HEK293 (cell line): Measurements from ENCODE around the gene NECAB2.

ENCODE experiments used
- CTCF ChIA-PET: fragments of 350-600 bp; formaldehyde crosslinking; extraction: SDS; loops from one replicate; lab custom pipeline; 2021; ENCODE audit warnings: antibody characterized with exemption; lab: Yijun Ruan, JAX
- POLR2A ChIA-PET: fragments of 300-600 bp; formaldehyde crosslinking; extraction: SDS; loops from one replicate; lab custom pipeline; 2020; ENCODE audit warnings: antibody characterized with exemption, inconsistent platforms; lab: Yijun Ruan, JAX
- H3K27ac ChIP-seq: fragments of 200-500 bp; sonication (Bioruptor generic); 2 replicates; pipeline ENCODE4 v1.5.1; 2014; ENCODE audit warnings: low read depth, low read length, control low read depth, inconsistent platforms; ENCODE audit errors: extremely low read depth
- H3K36me3 ChIP-seq, 2 experiments: fragments of 200-500 bp in 1 of 2; sonication (Bioruptor generic) in 1 of 2; 1 replicate in 1 of 2; 2 replicates in 1 of 2; pipeline ENCODE4 v1.5.1; 2014 to 2017; ENCODE audit warnings: inconsistent platforms in 2 of 2, low read length in 2 of 2; ENCODE audit not compliant: control insufficient read depth in 2 of 2, insufficient read depth in 1 of 2
- H3K4me1 ChIP-seq: fragments of 200-500 bp; sonication (Bioruptor generic); 2 replicates; pipeline ENCODE4 v1.5.1; 2014; ENCODE audit warnings: mild to moderate bottlenecking, low read length, inconsistent platforms; ENCODE audit not compliant: control insufficient read depth, insufficient read depth
- H3K4me3 ChIP-seq: 2 replicates; pipeline ENCODE4 v1.5.1; 2011; ENCODE audit warnings: low read depth, mild to moderate bottlenecking, control low read depth, low read length, moderate library complexity
- H3K9me3 ChIP-seq: fragments of 200-500 bp; sonication (Bioruptor generic); 2 replicates; pipeline ENCODE4 v1.5.1; 2014; ENCODE audit warnings: low read depth, low read length, inconsistent platforms; ENCODE audit not compliant: control insufficient read depth, insufficient read depth
- ELK4 ChIP-seq: IDR thresholded peaks from 2 replicates; pipeline ENCODE4 v1.6.1; 2011; ENCODE audit warnings: mild to moderate bottlenecking, low read depth, low read length, borderline replicate concordance
- KLF7 ChIP-seq: fragments of 450-650 bp; formaldehyde crosslinking; IDR thresholded peaks from 2 replicates; pipeline ENCODE4 v1.5.1; 2016; ENCODE audit warnings: missing biosample characterization, missing genetic modification characterization, borderline replicate concordance
- KLF8 ChIP-seq: fragments of 450-650 bp; formaldehyde crosslinking; IDR thresholded peaks from 2 replicates; pipeline ENCODE4 v1.5.1; 2016; ENCODE audit warnings: missing biosample characterization, missing genetic modification characterization
- PRDM10 ChIP-seq: fragments of 450-650 bp; formaldehyde crosslinking; IDR thresholded peaks from 2 replicates; pipeline ENCODE4 v1.5.1; 2016; ENCODE audit warnings: missing biosample characterization, missing genetic modification characterization
- SALL2 ChIP-seq: fragments of 450-650 bp; formaldehyde crosslinking; IDR thresholded peaks from 2 replicates; pipeline ENCODE4 v1.5.0; 2017; ENCODE audit warnings: missing biosample characterization, mild to moderate bottlenecking, missing genetic modification characterization, borderline replicate concordance
- YY2 ChIP-seq: fragments of 450-650 bp; formaldehyde crosslinking; IDR thresholded peaks from 2 replicates; pipeline ENCODE4 v1.5.1; 2016; ENCODE audit warnings: missing biosample characterization, missing genetic modification characterization
- ZBTB1 ChIP-seq: fragments of 450-650 bp; formaldehyde crosslinking; IDR thresholded peaks from 2 replicates; pipeline ENCODE4 v1.5.1; 2016; ENCODE audit warnings: missing biosample characterization, missing genetic modification characterization
- ZEB2 ChIP-seq: fragments of 450-650 bp; formaldehyde crosslinking; IDR thresholded peaks from 2 replicates; pipeline ENCODE4 v1.5.1; 2016; ENCODE audit warnings: missing biosample characterization, missing genetic modification characterization
- ZNF16 ChIP-seq: fragments of 450-650 bp; formaldehyde crosslinking; IDR thresholded peaks from 2 replicates; pipeline ENCODE4 v1.5.1; 2016; ENCODE audit warnings: low read depth, missing biosample characterization, missing genetic modification characterization
- ZNF248 ChIP-seq: fragments of 450-650 bp; formaldehyde crosslinking; IDR thresholded peaks from 2 replicates; pipeline ENCODE4 v1.5.1; 2017; ENCODE audit warnings: missing biosample characterization, missing genetic modification characterization
- ZNF341 ChIP-seq: fragments of 450-650 bp; formaldehyde crosslinking; IDR thresholded peaks from 2 replicates; pipeline ENCODE4; 2016; ENCODE audit warnings: low read depth, missing biosample characterization, missing genetic modification characterization
- ZNF514 ChIP-seq: fragments of 450-650 bp; formaldehyde crosslinking; IDR thresholded peaks from 2 replicates; pipeline ENCODE4 v1.5.1; 2016; ENCODE audit warnings: missing biosample characterization, missing genetic modification characterization
- ZNF670 ChIP-seq: fragments of 450-650 bp; formaldehyde crosslinking; IDR thresholded peaks from 2 replicates; pipeline ENCODE4 v1.5.1; 2016; ENCODE audit warnings: missing biosample characterization, missing genetic modification characterization, low read depth
- ZNF768 ChIP-seq: fragments of 450-650 bp; formaldehyde crosslinking; IDR thresholded peaks from 2 replicates; pipeline ENCODE4 v1.5.1; 2018; ENCODE audit warnings: missing biosample characterization, mild to moderate bottlenecking, missing genetic modification characterization
- ZSCAN18 ChIP-seq: fragments of 450-650 bp; formaldehyde crosslinking; IDR thresholded peaks from 2 replicates; pipeline ENCODE4 v1.5.1; 2016; ENCODE audit warnings: missing biosample characterization, missing genetic modification characterization
- TF ChIP-seq, protein P1 (sequence below): fragments of 450-650 bp; formaldehyde crosslinking; IDR thresholded peaks from 2 replicates; pipeline ENCODE4 v1.5.1; 2017; ENCODE audit warnings: missing biosample characterization, missing genetic modification characterization
- TF ChIP-seq, protein P2 (sequence below): fragments of 450-650 bp; formaldehyde crosslinking; IDR thresholded peaks from 2 replicates; pipeline ENCODE4 v1.5.1; 2017; ENCODE audit warnings: missing biosample characterization, missing genetic modification characterization
- TF ChIP-seq, protein P3 (sequence below): fragments of 450-650 bp; formaldehyde crosslinking; conservative IDR thresholded peaks from 2 replicates; pipeline ENCODE4 v1.5.1; 2016; ENCODE audit warnings: low read depth, missing biosample characterization, missing genetic modification characterization

Gene NECAB2

DNA sequence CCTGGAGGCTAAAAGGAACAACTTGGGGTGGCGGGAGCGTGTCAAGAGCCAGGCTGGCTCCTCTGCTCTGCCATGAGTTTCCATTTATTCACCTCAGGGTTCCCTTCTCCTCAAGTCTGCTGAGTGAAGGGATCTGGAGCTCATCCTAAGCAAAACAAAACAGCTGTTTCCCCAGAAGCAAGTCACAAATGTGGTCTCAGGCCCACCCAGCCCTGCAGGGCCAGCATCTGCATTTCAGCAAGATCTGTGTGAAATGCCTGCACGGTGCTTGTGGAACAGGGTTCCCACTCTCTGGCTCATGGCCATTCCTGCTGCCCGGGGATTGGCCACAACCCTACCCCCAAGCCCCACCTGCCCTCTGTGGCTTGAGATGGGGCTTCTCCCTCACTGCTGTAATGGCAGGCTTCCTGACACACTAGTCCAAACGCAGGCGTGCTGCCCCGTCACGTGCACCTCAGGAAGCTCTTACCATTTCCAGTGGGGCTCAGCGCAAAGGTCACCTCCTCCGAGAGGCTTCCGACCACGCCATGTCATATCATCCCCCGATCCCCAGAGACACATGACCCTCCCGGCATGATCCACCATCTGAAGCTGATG lies 72.3 kb downstream of the NECAB2 start:
- no peak for TF ChIP-seq ZNF768 (tag by site-specific recombination)
- no peak for TF ChIP-seq ELK4
- no peak for TF ChIP-seq ZNF341
- TF ChIP-seq, protein P1, sequence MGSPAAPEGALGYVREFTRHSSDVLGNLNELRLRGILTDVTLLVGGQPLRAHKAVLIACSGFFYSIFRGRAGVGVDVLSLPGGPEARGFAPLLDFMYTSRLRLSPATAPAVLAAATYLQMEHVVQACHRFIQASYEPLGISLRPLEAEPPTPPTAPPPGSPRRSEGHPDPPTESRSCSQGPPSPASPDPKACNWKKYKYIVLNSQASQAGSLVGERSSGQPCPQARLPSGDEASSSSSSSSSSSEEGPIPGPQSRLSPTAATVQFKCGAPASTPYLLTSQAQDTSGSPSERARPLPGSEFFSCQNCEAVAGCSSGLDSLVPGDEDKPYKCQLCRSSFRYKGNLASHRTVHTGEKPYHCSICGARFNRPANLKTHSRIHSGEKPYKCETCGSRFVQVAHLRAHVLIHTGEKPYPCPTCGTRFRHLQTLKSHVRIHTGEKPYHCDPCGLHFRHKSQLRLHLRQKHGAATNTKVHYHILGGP (tag by site-specific recombination) = no peak
- no peak for TF ChIP-seq YY2
- no peak for TF ChIP-seq ZNF514 (tag by site-specific recombination)
- TF ChIP-seq, protein P2, sequence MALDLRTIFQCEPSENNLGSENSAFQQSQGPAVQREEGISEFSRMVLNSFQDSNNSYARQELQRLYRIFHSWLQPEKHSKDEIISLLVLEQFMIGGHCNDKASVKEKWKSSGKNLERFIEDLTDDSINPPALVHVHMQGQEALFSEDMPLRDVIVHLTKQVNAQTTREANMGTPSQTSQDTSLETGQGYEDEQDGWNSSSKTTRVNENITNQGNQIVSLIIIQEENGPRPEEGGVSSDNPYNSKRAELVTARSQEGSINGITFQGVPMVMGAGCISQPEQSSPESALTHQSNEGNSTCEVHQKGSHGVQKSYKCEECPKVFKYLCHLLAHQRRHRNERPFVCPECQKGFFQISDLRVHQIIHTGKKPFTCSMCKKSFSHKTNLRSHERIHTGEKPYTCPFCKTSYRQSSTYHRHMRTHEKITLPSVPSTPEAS (tag by site-specific recombination) = no peak
- no peak for TF ChIP-seq KLF8 (tag by site-specific recombination)
- TF ChIP-seq ZEB2 (tag by site-specific recombination) = no peak
- TF ChIP-seq ZNF248 (tag by site-specific recombination) = no peak
- TF ChIP-seq ZSCAN18 = no peak
- TF ChIP-seq ZNF670 (tag by site-specific recombination) = no peak
- no peak for TF ChIP-seq PRDM10 (tag by site-specific recombination)
- TF ChIP-seq KLF7 = no peak
- no peak for TF ChIP-seq ZBTB1 (tag by site-specific recombination)
- no peak for TF ChIP-seq ZNF16 (tag by site-specific recombination)
- TF ChIP-seq, protein P3, sequence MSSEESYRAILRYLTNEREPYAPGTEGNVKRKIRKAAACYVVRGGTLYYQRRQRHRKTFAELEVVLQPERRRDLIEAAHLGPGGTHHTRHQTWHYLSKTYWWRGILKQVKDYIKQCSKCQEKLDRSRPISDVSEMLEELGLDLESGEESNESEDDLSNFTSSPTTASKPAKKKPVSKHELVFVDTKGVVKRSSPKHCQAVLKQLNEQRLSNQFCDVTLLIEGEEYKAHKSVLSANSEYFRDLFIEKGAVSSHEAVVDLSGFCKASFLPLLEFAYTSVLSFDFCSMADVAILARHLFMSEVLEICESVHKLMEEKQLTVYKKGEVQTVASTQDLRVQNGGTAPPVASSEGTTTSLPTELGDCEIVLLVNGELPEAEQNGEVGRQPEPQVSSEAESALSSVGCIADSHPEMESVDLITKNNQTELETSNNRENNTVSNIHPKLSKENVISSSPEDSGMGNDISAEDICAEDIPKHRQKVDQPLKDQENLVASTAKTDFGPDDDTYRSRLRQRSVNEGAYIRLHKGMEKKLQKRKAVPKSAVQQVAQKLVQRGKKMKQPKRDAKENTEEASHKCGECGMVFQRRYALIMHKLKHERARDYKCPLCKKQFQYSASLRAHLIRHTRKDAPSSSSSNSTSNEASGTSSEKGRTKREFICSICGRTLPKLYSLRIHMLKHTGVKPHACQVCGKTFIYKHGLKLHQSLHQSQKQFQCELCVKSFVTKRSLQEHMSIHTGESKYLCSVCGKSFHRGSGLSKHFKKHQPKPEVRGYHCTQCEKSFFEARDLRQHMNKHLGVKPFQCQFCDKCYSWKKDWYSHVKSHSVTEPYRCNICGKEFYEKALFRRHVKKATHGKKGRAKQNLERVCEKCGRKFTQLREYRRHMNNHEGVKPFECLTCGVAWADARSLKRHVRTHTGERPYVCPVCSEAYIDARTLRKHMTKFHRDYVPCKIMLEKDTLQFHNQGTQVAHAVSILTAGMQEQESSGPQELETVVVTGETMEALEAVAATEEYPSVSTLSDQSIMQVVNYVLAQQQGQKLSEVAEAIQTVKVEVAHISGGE = no peak
- no peak for TF ChIP-seq SALL2 (tag by site-specific recombination)
- Histone ChIP-seq H3K27ac (no peak overlapping the region), H3K4me3 (no peak overlapping the region), H3K4me1 (peaks cover 7% of the 10 kb centered on the region), H3K36me3 (no peaks in the 10 kb centered on the region), H3K9me3 (no peaks in the 10 kb centered on the region)
- ChIA-PET CTCF (interaction anchor here (0.9 to 2.1 kb wide), 2 partner anchors 84 to 220 kb away, joined by 3 to 11 read pairs; no protein-coding TSS in a partner anchor), POLR2A (interaction anchor here (1.2 kb wide), 1 partner anchor 42 kb away, joined by 3 read pairs; no protein-coding TSS in a partner anchor)
